Middle frontal gyrus (tissue), 1 donor: ENCODE results near the gene ABCG4.

Source experiments
- DNase-seq: peaks from one replicate; pipeline ENCODE4 v3.0.0-alpha.2; 2015; ENCODE audit warnings: low spot score; ENCODE audit errors: extremely low spot score

ABCG4 gene

DNA sequence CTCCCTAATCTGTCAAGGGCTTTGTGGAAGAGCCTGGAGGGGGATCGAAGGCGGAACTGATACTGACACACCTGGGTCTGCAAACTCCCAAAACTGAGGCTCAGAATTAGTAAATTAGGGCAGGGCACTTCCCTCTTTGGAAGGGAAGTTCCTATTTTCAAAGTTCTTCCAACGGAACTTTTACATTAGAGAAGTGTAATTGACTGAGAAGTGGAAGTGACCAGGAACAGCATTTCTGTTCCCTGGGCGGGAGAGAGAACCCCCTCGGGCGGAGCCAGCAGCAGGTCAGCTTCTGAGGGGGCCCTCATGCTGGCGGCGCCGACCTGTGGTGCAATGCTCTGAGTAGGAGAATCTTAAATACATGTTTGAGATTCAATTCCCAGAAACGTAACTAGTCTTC, 56.2 kb downstream of the ABCG4 start:
- no peak for DNase-seq

- DNase-seq = peak; percentile 87
These were observed 57.0 kb downstream of the ABCG4 start, which contains the start of gene CBL for GRCh38 chr11:119205574-119206510. TSS of gene CBL (plus strand) at chr11:119206339. CDS start at chr11:119206418, 79 bp downstream.

DNA sequence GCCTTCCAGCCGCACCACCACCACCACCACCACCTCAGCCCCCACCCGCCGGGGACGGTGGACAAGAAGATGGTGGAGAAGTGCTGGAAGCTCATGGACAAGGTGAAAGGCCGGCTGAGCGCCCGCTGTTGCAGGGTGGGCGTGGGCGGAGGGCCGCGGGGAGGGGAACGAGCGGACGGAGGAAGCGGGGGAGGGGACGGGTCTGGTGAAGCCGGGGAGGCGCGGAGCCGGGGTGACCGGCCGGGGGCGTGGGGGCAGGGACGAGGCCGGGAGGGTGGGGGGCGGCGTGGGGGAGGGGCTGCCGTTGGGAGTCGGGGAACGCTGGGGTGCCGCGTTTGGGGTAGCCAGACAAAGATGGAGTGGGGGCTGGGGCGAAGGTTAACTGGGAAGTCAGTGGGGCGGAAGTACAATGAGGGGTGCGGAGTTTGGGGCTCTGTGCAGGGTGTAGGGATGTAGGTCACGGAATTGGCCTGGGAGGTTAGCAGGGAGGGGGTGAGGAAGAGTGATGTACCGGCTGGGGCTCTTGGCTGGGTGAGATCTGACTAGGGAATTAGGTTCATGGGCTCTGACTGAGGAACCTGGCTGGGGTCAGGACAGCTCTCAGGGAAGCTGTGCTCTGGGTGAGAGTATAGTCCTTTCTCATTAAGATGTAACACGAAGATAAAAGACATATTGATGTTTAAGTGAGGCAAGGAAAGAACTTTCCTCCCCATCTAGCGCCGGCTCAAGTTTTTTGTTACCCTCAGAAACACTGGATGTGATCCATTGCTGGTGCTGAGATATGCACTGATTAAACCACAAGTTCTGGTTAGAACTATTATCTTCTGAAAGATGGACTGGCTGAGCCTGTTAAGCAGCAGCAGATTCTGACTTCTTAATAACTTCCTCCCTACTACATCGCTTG, 57.9 kb downstream of the ABCG4 start:
- no peak for DNase-seq

- no peak for DNase-seq
These were observed 58.6 kb downstream of the ABCG4 start for GRCh38 chr11:119207415-119207960.

GRCh38 chr11:119209186-119209585, 60.3 kb downstream of the ABCG4 start:
- DNase-seq = no peak

- no peak for DNase-seq
These were observed 61.2 kb downstream of the ABCG4 start for GRCh38 chr11:119210050-119210449.
